PC-9 (cell line): ENCODE results near the gene THYN1.

ENCODE experiments used
- CTCF ChIP-seq: fragments of 200-600 bp; sonication (generic); conservative IDR thresholded peaks from 2 replicates; pipeline ENCODE4 v1.6.1; 2017; ENCODE audit warnings: mixed run types, antibody characterized with exemption, mild to moderate bottlenecking, moderate library complexity
- EZH2 ChIP-seq: fragments of 200-600 bp; sonication (generic); IDR thresholded peaks from 2 replicates; pipeline ENCODE4 v1.8.0; 2017; ENCODE audit warnings: antibody characterized with exemption, low read depth

- TF ChIP-seq CTCF (no peak), EZH2 (no peak)
These were observed 23.9 kb downstream of the THYN1 start for GRCh38 chr11:134229126-134229790.
